ENCODE measurements around the gene SAYSD1.

SAYSD1 gene

GRCh38 chr6:39082310-39082709, 32.7 kb downstream of the SAYSD1 start:
- Histone ChIP-seq H2AFZ (ENCODE audit: low read depth, low read length) (no peak overlapping the region), H3K9me3 (ENCODE audit: insufficient read depth, low read length, severe bottlenecking) (no peaks in the 10 kb centered on the region), H3K27ac (ENCODE audit: low read length) (no peak overlapping the region), H3K36me3 (ENCODE audit: insufficient read depth, low read length) (no peaks in the 10 kb centered on the region), H3K9ac (ENCODE audit: low read depth, low read length) (no peak overlapping the region), H3K4me2 (ENCODE audit: insufficient read depth, low read length) (no peak overlapping the region), H3K79me2 (ENCODE audit: insufficient read depth, low read length) (no peaks in the 10 kb centered on the region), H3K27me3 (ENCODE audit: insufficient read depth, low read length, poor library complexity) (no peaks in the 10 kb centered on the region), H3K4me3 (ENCODE audit: low read depth in 1 of 2, low read length in 2 of 2) (no peak overlapping the region), H4K20me1 (ENCODE audit: insufficient read depth, low read length) (no peaks in the 10 kb centered on the region; the same call in 1 of the 2 replicates), H3K4me1 (ENCODE audit: insufficient read depth, low read length) (no peaks in the 10 kb centered on the region)
- TF ChIP-seq EZH2 (IDR thresholded peaks at IDR 0.05; ENCODE audit: borderline replicate concordance, low read depth, low read length, severe bottlenecking) (no peak), CTCF (IDR thresholded peaks at IDR 0.05; ENCODE audit: borderline replicate concordance, extremely low read depth, low read length, poor library complexity, severe bottlenecking) (no peak)
- DNase-seq (no peak), ATAC-seq (ENCODE audit: insufficient read depth, low read depth) (no peak)

- ATAC-seq (ENCODE audit: insufficient read depth, low read depth) = no peak
- H3K27me3 ChIP-seq (ENCODE audit: insufficient read depth, low read length, poor library complexity) = no peaks in the 10 kb centered on the region
- no peak for TF ChIP-seq CTCF (IDR thresholded peaks at IDR 0.05; ENCODE audit: borderline replicate concordance, extremely low read depth, low read length, poor library complexity, severe bottlenecking)
- no peak for TF ChIP-seq EZH2 (IDR thresholded peaks at IDR 0.05; ENCODE audit: borderline replicate concordance, low read depth, low read length, severe bottlenecking)
- H2AFZ ChIP-seq (ENCODE audit: low read depth, low read length) = no peak overlapping the region
- no peaks in the 10 kb centered on the region for H3K79me2 ChIP-seq (ENCODE audit: insufficient read depth, low read length)
- H3K27ac ChIP-seq (ENCODE audit: low read length) = no peak overlapping the region
- no peaks in the 10 kb centered on the region; the same call in 1 of the 2 replicates for H4K20me1 ChIP-seq (ENCODE audit: insufficient read depth, low read length)
- H3K9ac ChIP-seq (ENCODE audit: low read depth, low read length) = no peak overlapping the region
- H3K4me1 ChIP-seq (ENCODE audit: insufficient read depth, low read length) = no peaks in the 10 kb centered on the region
- no peaks in the 10 kb centered on the region for H3K9me3 ChIP-seq (ENCODE audit: insufficient read depth, low read length, severe bottlenecking)
- no peak for DNase-seq
- no peak overlapping the region for H3K4me3 ChIP-seq (ENCODE audit: low read depth in 1 of 2, low read length in 2 of 2)
- H3K4me2 ChIP-seq (ENCODE audit: insufficient read depth, low read length) = no peak overlapping the region
- no peaks in the 10 kb centered on the region for H3K36me3 ChIP-seq (ENCODE audit: insufficient read depth, low read length)
Observed at GRCh38 chr6:39080246-39080875, 34.6 kb downstream of the SAYSD1 start.

GRCh38 chr6:39079197-39080125, 35.5 kb downstream of the SAYSD1 start:
- Histone ChIP-seq H3K9ac (ENCODE audit: low read depth, low read length) (no peak overlapping the region), H3K4me2 (ENCODE audit: insufficient read depth, low read length) (no peak overlapping the region)

More at GRCh38 chr6:39079197-39080125, 35.5 kb downstream of the SAYSD1 start:
- peaks cover 3% of the 10 kb centered on the region; the same call in 1 of the 2 replicates for H4K20me1 ChIP-seq (ENCODE audit: insufficient read depth, low read length)
- no peak for DNase-seq
- no peaks in the 10 kb centered on the region for H3K9me3 ChIP-seq (ENCODE audit: insufficient read depth, low read length, severe bottlenecking)
- H3K79me2 ChIP-seq (ENCODE audit: insufficient read depth, low read length) = no peaks in the 10 kb centered on the region
- no peak overlapping the region for H2AFZ ChIP-seq (ENCODE audit: low read depth, low read length)
- ATAC-seq (ENCODE audit: insufficient read depth, low read depth) = no peak
- H3K4me3 ChIP-seq (ENCODE audit: low read depth in 1 of 2, low read length in 2 of 2) = no peak overlapping the region
- TF ChIP-seq CTCF (IDR thresholded peaks at IDR 0.05; ENCODE audit: borderline replicate concordance, extremely low read depth, low read length, poor library complexity, severe bottlenecking) (no peak), EZH2 (IDR thresholded peaks at IDR 0.05; ENCODE audit: borderline replicate concordance, low read depth, low read length, severe bottlenecking) (no peak)
- no peak overlapping the region for H3K27ac ChIP-seq (ENCODE audit: low read length)
- H3K4me1 ChIP-seq (ENCODE audit: insufficient read depth, low read length) = no peaks in the 10 kb centered on the region
- no peaks in the 10 kb centered on the region for H3K27me3 ChIP-seq (ENCODE audit: insufficient read depth, low read length, poor library complexity)
- no peaks in the 10 kb centered on the region for H3K36me3 ChIP-seq (ENCODE audit: insufficient read depth, low read length)

Data from DND-41 (cell line).